G401.6 (cell line): ENCODE data around the gene PARD6G.
"Not testable (repeated sequence)": the region's sequence is repeated elsewhere in the genome, so short reads cannot be mapped to it uniquely, and the experiment has no call there.

ENCODE experiments used
- FAIRE-seq: peaks from 2 replicates; lab custom pipeline; 2012; peaks lifted over from hg19 to GRCh38; lab: Jason Lieb, UNC

The PARD6G gene

GRCh38 chr18:80170395-80171053, 76.8 kb downstream of the PARD6G start:
- FAIRE-seq: no peak

DNA sequence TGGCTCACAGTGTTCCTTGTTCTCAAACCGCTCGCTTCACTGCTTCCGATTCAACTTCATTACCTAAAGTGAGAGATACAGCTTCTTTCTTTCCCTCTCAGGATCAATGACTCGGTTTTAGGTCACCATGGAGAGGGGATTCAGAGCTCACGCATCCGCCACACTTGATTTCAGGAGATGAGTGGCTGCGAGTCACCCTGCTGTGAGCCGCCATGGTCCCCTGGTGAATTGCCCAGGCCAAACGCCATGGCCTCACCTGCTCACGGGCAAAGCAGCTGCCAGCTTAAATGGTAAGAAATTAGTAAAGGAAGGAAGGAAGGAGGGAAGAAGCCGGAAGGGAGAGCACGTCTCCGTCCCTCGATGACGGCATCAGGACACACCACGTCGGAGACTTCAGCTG, 77.7 kb downstream of the PARD6G start:
- no peak for FAIRE-seq

DNA sequence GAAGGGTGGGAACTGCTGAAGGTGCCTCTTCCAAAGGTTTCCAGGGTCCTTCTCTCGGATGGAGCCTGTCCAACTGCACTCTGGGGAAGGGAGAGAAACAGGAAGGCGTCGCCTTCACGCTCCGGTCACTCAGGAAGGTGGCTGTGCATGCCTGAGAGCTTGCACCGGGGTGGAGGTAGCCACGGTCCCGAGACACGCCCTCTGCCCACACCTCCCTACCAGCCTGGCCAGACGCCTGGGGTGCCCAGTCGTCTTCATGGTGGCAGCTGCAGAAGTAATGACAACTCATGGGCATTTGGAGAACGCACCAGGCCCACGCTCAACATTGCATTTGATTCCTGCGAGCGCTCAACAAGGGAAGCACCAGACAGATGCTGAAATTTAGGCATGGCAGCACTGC, 78.3 kb downstream of the PARD6G start:
- no peak for FAIRE-seq

GRCh38 chr18:80168346-80168745, 79.0 kb downstream of the PARD6G start:
- FAIRE-seq: no peak

- no peak for FAIRE-seq
Measured at GRCh38 chr18:80167931-80168330, 79.4 kb downstream of the PARD6G start.

DNA sequence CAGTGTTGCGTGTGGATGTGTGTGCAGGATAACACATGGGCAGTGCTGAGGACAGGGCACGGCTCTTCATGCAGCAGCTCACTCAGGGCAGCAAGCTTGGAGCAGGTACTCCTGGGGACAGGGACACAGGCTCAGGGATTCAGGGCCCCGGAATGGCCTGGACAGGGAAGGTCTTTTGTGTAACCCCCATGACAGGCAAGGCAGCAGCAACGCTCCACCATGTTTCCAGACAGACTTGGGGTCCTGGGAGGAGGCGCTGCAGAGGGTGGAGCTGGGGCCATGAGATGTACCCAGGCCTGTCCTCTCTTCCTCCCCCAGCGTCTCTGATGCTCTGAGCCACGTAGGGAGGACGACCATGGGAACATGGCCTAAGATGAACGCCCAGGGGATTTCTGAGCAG, 80.0 kb downstream of the PARD6G start:
- FAIRE-seq: no peak

- FAIRE-seq: no peak
Measured at GRCh38 chr18:80166725-80167124, 80.6 kb downstream of the PARD6G start.

- FAIRE-seq: no peak
Measured at GRCh38 chr18:80166240-80166639, 81.1 kb downstream of the PARD6G start.

DNA sequence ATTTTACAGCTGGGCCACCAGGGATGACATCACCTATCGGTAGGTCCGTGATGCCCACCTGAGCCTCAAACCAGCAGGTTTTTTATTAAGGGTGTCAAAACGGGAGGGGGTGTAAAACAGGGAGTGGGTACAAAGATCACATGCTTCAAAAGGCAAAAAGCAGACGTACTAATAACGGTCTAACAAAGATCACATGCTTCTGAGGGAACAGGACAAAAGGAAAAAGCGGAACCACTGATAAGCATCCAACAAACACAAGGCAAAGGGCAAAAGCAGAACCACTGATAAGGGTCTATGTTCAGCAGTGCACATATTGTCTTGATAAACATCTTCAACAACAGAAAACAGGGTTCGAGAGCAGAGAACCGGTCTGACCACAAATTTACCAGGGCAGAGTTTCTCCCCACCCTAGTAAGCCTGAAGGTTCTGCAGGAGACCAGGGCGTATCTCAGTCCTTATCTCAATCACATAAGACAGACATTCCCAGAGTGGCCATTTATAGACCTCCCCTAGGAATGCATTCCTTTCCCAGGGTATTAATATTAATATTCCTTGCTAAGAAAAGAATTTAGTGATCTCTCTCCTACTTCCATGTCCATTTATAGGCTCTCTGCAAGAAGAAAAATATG, 82.5 kb downstream of the PARD6G start:
- FAIRE-seq: not testable (repeated sequence)

- no peak for FAIRE-seq
Measured at GRCh38 chr18:80163183-80163582, 84.1 kb downstream of the PARD6G start.

DNA sequence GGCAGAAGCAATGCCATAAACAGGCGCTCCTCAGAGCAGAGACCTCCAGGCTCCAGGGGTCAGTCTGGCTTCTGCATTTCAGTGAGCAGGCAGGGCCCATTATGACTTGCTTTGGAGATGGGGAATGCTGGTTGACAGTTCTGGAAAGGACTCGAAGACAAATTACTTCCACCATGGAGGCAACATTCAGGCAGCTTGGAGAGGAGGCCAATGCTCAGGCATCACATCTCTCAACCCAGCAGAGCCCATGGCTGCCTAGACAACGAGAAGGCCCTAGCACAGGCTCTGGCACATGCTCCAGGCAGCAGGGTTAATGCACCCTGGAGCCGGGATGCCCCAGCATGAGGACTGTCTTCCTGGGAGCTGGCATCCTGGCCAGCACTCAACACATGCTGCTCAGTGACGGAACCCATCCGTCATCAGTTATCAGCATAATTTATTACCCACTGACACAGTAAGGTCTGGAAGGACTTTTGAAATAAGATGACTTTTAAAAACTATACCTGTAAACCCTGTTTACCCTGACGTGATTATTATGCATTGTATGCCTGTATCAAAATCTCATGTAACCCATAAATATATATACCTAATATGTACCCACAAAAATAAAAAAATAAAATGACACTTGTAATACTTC, 85.4 kb downstream of the PARD6G start:
- FAIRE-seq: no peak

DNA sequence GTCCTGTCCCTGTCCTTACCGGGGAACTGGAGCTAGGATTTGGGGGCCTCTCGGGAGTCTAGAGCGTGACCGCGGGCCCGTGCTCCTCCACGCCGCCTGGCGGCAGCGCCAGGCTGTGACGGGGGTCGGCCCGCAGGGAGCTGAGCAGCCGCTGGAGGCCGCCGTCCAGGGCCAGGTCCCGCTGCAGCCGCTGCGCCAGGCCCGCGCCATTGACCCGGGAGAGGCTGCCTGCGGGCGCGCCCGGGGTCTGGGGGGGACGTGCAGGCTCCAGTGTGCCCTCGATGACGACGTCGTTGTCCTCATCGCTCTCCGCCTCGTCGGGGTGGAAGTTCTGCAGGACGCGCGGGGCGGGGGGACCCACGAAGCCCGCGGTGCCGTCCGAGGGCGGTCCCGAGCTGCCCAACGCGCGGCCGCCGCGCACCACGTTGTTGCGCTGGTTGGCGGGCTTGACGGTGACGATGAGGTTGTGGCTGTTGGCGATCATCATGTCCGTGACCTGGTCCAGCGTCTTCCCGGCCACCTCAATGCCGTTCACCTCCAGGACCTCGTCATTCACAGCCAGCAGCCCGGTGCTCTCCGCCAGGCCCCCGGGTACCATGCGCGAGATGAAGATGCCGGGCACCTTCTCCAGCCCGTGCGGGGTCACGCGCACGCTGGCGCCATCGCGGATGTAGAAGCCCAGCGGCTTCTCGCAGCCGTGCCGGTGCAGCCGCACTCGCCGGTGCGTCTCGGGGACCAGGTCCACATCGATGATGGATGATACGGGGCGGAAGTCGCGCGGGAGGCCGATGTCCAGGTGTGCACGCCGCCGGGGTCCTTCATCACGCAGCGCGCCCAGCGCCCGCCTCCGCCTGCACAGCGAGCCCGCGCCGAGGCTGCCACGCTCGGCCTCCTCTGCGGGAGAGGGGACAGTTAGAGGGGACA, 87.3 kb downstream of the PARD6G start:
- no peak for FAIRE-seq

DNA sequence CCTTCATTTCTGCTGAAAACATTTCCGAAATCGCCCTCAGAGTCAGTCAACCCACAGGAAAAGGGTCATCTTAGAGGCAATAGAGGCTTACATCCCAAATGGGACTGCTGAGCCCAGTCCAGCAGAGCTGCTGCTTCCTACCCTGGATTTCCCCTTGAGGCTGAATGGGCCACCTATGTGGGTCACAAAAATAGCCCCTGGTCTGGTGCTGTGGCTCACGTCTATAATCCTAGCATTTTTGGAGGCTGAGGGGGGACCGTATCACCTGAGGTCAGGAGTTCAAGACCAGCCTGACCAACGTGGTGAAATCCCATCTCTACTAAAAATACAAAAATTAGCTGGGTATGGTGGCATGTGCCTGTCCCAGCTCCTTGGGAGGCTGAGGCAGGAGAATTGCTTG, 88.9 kb downstream of the PARD6G start:
- FAIRE-seq: no peak

DNA sequence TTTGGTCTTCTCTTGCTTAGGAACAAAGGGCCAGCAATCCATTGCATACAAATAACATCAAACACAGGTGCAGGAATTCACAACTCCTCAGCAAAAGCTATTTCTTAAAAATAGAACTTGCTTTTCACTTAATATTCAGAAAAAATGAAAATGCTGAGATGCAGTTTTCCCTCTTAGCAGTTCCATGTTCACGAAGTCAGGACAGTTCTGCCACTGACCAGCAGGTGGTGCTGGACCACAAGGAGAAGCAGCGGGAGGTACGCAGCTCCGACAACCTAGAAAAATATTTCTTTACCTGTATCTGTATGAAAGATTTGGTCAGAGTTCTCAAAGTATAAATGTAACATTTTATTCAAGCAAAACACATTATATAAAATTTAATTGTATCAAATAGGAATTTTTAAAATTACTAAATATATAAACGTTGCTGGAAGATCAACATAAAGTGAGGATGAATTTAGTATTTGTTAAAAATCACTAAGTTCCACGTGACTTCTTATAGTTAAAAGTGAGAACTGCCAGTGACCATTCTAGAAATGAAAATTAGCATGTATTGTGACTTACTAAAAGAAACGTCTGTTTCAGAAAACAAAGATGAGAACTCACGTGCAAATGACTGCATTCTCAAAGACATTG, 89.5 kb downstream of the PARD6G start:
- FAIRE-seq: peak; percentile 91

DNA sequence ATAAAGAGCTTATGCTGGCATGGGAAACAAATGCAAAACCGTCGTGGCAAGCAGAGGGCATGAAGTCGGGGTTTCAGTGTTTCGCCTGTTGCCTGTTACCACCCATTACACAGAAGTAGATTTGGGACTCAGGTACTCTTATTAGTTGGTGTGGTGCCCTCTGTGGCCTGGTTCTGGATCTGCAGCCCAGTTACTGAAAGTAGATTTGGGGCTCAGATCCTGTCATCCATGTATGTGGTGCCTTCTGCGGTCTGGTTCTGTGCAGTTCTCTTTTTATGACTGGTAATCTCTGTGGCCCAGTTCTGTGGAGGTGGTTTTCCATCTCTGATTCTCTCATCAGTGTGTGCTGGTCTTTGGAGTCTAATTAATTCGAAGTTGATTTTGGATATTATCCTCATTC, 93.0 kb downstream of the PARD6G start:
- no peak for FAIRE-seq

DNA sequence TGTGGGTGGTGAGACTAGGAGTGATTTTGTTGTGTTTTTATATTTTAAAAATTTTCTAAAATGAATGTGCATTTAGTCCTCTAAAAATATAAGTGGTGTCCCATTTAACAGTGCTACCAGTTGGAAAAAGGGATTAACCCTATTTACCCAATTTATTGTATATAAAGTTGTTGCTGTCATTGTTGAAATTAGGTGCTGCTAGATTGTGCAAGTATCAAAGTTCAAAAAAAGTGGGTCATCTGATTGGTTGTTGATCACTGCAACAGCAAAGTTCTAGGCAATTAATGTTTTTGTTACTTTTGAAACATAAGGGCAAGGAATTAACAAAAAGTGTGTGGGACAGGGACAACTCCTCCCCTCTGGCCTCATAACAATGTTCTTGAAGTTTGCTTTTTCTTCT, 97.6 kb downstream of the PARD6G start:
- no peak for FAIRE-seq

DNA sequence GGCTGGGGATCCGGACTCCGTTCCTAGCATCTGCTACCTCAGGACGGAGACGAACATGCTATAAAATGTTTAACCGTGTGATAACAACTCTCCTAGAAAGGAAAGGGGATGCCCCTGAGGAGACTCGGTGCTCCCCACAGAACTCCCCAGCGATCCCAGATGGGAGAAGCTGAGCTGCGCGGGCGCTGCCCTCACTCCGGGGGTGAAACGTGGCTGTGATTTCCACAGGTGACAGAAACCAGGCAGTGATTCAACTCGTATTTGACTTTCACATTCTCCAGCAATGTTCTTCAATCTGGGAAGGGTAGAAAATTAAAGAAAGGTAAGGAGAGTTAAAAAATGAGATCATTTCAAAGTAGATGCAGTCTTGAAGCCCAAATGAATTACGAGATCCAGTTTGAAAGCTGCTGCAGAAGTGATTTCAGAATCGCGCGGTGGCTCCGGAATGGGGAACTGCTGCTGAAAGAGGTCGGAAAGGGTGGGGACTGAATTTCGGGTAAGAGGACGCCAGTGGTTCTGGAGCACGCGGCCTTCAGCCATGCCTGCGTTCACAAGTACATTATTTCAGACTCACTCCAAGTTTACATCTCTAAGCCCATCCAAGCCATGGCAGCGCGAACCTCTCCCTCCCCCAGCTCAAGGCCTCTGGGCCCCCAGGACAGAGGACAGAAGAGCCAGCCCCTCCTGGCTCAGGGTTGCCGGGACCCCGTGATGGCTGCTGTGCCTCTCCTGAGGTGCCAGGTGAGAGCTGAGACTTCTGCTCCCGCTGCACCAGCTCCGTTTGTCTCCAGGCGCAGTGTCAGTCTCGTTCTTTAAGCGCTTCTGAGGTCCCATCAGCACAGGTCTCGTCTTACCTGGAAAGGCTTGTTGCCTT, 98.8 kb downstream of the PARD6G start:
- no peak for FAIRE-seq

DNA sequence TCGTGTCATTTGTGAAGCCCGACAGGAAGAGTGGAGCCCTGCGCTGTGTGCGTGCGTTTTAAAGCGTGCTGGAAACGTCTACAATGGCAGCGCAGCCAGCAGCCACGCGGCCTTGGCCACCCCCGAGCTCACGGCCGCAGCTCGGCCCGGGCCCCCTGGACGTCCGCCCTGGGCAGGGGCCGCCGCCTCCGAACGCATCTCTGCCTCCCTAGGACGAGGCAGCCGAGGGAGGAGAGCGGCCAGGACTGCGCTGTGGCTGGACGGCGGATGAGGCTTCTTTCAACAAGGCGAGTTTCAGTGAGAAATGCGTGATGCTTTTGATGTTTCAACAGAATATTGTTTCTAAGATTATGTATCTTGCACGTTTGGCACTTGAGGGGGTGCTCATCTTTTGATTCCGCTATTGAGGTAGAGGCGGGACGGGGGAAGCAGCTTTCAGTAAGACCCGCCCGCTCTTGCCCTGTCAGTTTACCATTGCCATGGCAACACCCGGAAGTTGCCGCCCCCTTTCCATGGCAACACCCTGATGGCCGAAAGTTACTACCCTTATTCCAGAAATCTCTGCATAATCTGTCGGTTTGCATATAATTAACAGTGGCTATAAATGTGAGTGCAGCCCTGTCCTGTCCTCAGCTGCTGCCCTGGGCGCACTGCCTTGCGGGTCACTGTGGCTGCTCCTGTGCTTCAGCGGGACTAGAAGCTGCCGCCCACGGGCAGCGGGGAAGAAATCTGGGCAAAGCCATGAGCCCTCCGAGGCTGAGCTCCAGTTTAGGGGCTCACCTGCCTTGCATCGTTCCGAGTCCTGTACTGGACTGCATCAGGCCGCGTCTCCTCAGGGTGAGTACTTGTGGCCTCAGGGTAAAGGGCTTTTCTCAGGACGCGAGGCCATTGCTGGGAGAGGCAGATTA, 99.6 kb downstream of the PARD6G start:
- no peak for FAIRE-seq

- no peak for FAIRE-seq
Measured at GRCh38 chr18:80147037-80147417, 100.3 kb downstream of the PARD6G start.

DNA sequence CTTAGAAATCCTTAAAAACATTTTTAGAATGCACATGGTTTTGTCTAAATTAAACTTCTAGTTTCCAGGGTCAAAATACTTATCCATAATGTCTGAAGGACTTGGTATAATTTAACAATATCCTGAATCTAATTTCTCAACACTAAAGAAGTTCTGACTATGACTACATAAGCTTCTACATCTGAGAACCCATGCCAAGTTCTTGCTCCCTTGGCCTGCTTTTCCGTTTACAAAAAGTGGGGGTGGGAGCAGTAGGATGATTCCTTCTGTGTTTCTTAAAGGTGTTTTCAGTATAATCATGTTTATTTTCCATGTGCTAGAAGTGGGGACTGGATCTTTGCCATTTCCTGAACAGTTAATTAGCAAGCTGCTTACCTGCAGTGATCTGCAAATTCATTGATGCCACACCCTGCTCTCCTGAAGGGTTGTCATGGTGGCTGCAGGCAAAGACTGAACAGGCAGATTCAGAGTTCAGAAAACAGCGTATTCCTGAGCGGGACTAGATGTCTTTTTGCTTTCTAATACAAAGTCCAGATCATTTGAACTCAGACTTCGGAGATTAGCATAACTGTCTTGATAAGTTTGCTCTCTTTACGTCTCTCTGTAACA, 102.0 kb downstream of the PARD6G start:
- no peak for FAIRE-seq
